ENCODE results near the gene PDIA2.

PDIA2 gene

GRCh38 chr16:314351-314750 lies 31.4 kb downstream of the PDIA2 start:
- CTCF ChIA-PET: interaction anchor here (0.7 kb wide), 1 partner anchor 221 kb away, joined by 3 read pairs; no protein-coding TSS in a partner anchor
- Histone ChIP-seq H3K4me3 (ENCODE audit: low read depth, low read length) (no peak overlapping the region), H3K27ac (ENCODE audit: extremely low read depth, low read depth, low read length) (no peak overlapping the region), H3K36me3 (ENCODE audit: control insufficient read depth in 2 of 2, insufficient read depth in 1 of 2, low read length in 2 of 2) (peaks cover 0 to 62% of the 10 kb centered on the region in 2 experiments; a peak in 2 of 3 replicates), H3K4me1 (ENCODE audit: control insufficient read depth, insufficient read depth, low read length) (no peaks in the 10 kb centered on the region), H3K9me3 (ENCODE audit: control insufficient read depth, insufficient read depth, low read depth, low read length) (no peaks in the 10 kb centered on the region)
- POLR2A ChIA-PET: interaction anchor here (0.5 kb wide), 1 partner anchor 39 kb away, joined by 3 read pairs; no protein-coding TSS in a partner anchor
- TF ChIP-seq, protein P1, sequence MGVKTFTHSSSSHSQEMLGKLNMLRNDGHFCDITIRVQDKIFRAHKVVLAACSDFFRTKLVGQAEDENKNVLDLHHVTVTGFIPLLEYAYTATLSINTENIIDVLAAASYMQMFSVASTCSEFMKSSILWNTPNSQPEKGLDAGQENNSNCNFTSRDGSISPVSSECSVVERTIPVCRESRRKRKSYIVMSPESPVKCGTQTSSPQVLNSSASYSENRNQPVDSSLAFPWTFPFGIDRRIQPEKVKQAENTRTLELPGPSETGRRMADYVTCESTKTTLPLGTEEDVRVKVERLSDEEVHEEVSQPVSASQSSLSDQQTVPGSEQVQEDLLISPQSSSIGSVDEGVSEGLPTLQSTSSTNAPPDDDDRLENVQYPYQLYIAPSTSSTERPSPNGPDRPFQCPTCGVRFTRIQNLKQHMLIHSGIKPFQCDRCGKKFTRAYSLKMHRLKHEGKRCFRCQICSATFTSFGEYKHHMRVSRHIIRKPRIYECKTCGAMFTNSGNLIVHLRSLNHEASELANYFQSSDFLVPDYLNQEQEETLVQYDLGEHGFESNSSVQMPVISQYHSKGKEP (tag by site-specific recombination; IDR thresholded peaks at IDR 0.05): no peak
- no peak for TF ChIP-seq ZNF701 (tag by site-specific recombination; IDR thresholded peaks at IDR 0.05)
- TF ChIP-seq ZNF10 (tag by site-specific recombination; IDR thresholded peaks at IDR 0.05): no peak
- no peak for TF ChIP-seq ZNF623 (tag by site-specific recombination; IDR thresholded peaks at IDR 0.05)
- no peak for TF ChIP-seq GLIS1 (tag by site-specific recombination; IDR thresholded peaks at IDR 0.05)

- peaks cover 0 to 60% of the 10 kb centered on the region in 2 experiments; a peak in 2 of 3 replicates for H3K36me3 ChIP-seq (ENCODE audit: control insufficient read depth in 2 of 2, insufficient read depth in 1 of 2, low read length in 2 of 2)
- no peak for TF ChIP-seq ZNF274 (IDR thresholded peaks at IDR 0.05; ENCODE audit: low read length)
- TF ChIP-seq ZNF274 (tag by site-specific recombination; IDR thresholded peaks at IDR 0.05; ENCODE audit: borderline replicate concordance): no peak
- TF ChIP-seq, protein P2, sequence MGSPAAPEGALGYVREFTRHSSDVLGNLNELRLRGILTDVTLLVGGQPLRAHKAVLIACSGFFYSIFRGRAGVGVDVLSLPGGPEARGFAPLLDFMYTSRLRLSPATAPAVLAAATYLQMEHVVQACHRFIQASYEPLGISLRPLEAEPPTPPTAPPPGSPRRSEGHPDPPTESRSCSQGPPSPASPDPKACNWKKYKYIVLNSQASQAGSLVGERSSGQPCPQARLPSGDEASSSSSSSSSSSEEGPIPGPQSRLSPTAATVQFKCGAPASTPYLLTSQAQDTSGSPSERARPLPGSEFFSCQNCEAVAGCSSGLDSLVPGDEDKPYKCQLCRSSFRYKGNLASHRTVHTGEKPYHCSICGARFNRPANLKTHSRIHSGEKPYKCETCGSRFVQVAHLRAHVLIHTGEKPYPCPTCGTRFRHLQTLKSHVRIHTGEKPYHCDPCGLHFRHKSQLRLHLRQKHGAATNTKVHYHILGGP (tag by site-specific recombination; IDR thresholded peaks at IDR 0.05): no peak
- TF ChIP-seq, protein P3, sequence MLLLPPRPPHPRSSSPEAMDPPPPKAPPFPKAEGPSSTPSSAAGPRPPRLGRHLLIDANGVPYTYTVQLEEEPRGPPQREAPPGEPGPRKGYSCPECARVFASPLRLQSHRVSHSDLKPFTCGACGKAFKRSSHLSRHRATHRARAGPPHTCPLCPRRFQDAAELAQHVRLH (tag by site-specific recombination; IDR thresholded peaks at IDR 0.05): no peak
- no peak for TF ChIP-seq SP3 (tag by site-specific recombination; IDR thresholded peaks at IDR 0.05)
- no peak for TF ChIP-seq KLF7 (tag by site-specific recombination; IDR thresholded peaks at IDR 0.05; ENCODE audit: borderline replicate concordance)
- no peak for TF ChIP-seq ZBTB20 (tag by site-specific recombination; IDR thresholded peaks at IDR 0.05)
- TF ChIP-seq ZNF529 (tag by site-specific recombination; IDR thresholded peaks at IDR 0.05; ENCODE audit: insufficient replicate concordance): no peak
- TF ChIP-seq HOXD13 (CRISPR knock-in tag; IDR thresholded peaks at IDR 0.05; ENCODE audit: borderline replicate concordance): no peak
- TF ChIP-seq ZXDB (tag by site-specific recombination; IDR thresholded peaks at IDR 0.05): no peak
- H3K9me3 ChIP-seq (ENCODE audit: control insufficient read depth, insufficient read depth, low read depth, low read length): no peaks in the 10 kb centered on the region
- H3K27ac ChIP-seq (ENCODE audit: extremely low read depth, low read depth, low read length): no peak overlapping the region
- ChIA-PET CTCF (interaction anchor here (0.7 to 1.4 kb wide), 2 partner anchors 79 to 222 kb away, joined by 3 read pairs; no protein-coding TSS in a partner anchor), POLR2A (no interaction called here)
- no peak overlapping the region for H3K4me3 ChIP-seq (ENCODE audit: low read depth, low read length)
- H3K4me1 ChIP-seq (ENCODE audit: control insufficient read depth, insufficient read depth, low read length): no peaks in the 10 kb centered on the region
These were observed 31.9 kb downstream of the PDIA2 start for GRCh38 chr16:314795-315299.

- peaks cover 0 to 54% of the 10 kb centered on the region in 2 experiments; a peak in 2 of 3 replicates for H3K36me3 ChIP-seq (ENCODE audit: control insufficient read depth in 2 of 2, insufficient read depth in 1 of 2, low read length in 2 of 2)
- CTCF ChIA-PET: no interaction called here
- TF ChIP-seq AEBP2 (tag by site-specific recombination; IDR thresholded peaks at IDR 0.05; ENCODE audit: borderline replicate concordance) (no peak), ZNF146 (tag by site-specific recombination; IDR thresholded peaks at IDR 0.05) (no peak), ZNF302 (tag by site-specific recombination; IDR thresholded peaks at IDR 0.05; ENCODE audit: low read depth) (no peak), MYNN (tag by site-specific recombination; IDR thresholded peaks at IDR 0.05; ENCODE audit: borderline replicate concordance) (no peak), ZNF843 (tag by site-specific recombination; IDR thresholded peaks at IDR 0.05) (no peak), HOXC10 (CRISPR knock-in tag; IDR thresholded peaks at IDR 0.05) (no peak), ZNF350 (tag by site-specific recombination; IDR thresholded peaks at IDR 0.05) (no peak)
- TF ChIP-seq, protein P4, sequence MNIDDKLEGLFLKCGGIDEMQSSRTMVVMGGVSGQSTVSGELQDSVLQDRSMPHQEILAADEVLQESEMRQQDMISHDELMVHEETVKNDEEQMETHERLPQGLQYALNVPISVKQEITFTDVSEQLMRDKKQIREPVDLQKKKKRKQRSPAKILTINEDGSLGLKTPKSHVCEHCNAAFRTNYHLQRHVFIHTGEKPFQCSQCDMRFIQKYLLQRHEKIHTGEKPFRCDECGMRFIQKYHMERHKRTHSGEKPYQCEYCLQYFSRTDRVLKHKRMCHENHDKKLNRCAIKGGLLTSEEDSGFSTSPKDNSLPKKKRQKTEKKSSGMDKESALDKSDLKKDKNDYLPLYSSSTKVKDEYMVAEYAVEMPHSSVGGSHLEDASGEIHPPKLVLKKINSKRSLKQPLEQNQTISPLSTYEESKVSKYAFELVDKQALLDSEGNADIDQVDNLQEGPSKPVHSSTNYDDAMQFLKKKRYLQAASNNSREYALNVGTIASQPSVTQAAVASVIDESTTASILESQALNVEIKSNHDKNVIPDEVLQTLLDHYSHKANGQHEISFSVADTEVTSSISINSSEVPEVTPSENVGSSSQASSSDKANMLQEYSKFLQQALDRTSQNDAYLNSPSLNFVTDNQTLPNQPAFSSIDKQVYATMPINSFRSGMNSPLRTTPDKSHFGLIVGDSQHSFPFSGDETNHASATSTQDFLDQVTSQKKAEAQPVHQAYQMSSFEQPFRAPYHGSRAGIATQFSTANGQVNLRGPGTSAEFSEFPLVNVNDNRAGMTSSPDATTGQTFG (tag by site-specific recombination; IDR thresholded peaks at IDR 0.05; ENCODE audit: borderline replicate concordance): no peak
These were observed 33.9 kb downstream of the PDIA2 start for GRCh38 chr16:316741-317464.

More at GRCh38 chr16:316741-317464, 33.9 kb downstream of the PDIA2 start:
- Histone ChIP-seq H3K9me3 (ENCODE audit: control insufficient read depth, insufficient read depth, low read depth, low read length) (no peaks in the 10 kb centered on the region), H3K4me1 (ENCODE audit: control insufficient read depth, insufficient read depth, low read length) (no peaks in the 10 kb centered on the region), H3K4me3 (ENCODE audit: low read depth, low read length) (no peak overlapping the region), H3K27ac (ENCODE audit: extremely low read depth, low read depth, low read length) (no peak overlapping the region)
- POLR2A ChIA-PET: no interaction called here

Measured in HEK293 (cell line).